ENCODE data around the gene NUDT4. TPM values are rescaled to one million over a fixed set of nuclear protein-coding genes. Genes with fewer than 3 reads are reported as not detected.
A peak's percentile ranks its signal among the peaks of the same experiment; 100 is the strongest.

Gene NUDT4
- total and polyA plus RNA-seq, 10 of the 15 experiments (the other 5 are each of a cell fraction or from before 2014, with no cell fraction given) = 26.6 to 91.6 (median 63.1) TPM

GRCh38 chr12:93356214-93356613 lies 21.5 kb upstream of the NUDT4 start (continued):
- TF ChIP-seq IRF5 (IDR thresholded peaks at IDR 0.05; ENCODE audit: borderline replicate concordance) = no peak

- 82% methylated on average over 2 of the region's 2 CpGs for WGBS (ENCODE audit: insufficient coverage, insufficient replicate concordance, low lambda C conversion rate, missing lambda C conversion rate)
- POLR2A ChIA-PET = interaction anchor here (0.7 to 1.6 kb wide), 4 partner anchors 12 to 40 kb away, joined by 3 read pairs; no protein-coding TSS in a partner anchor
- Histone ChIP-seq H3K4me3 (no peak overlapping the region), H3K79me2 (ENCODE audit: control insufficient read depth, insufficient read depth, low read length) (no peaks in the 10 kb centered on the region), H3K36me3 (ENCODE audit: control insufficient read depth in 2 of 2, insufficient read depth in 2 of 2, low read length in 1 of 2) (no peaks in the 10 kb centered on the region), H3K4me2 (ENCODE audit: control insufficient read depth, insufficient read depth) (peak overlapping the region; percentile 59), H2AFZ (ENCODE audit: control insufficient read depth, low read depth, low read length) (peak overlapping the region; percentile 37; the same call in 1 of the 2 replicates), H3K4me1 (ENCODE audit: control insufficient read depth, insufficient read depth, low read length) (peaks cover 12% of the 10 kb centered on the region), H3K27ac (ENCODE audit: control insufficient read depth, insufficient read depth) (peak overlapping the region; percentile 37), H4K20me1 (ENCODE audit: control insufficient read depth, insufficient read depth) (no peaks in the 10 kb centered on the region), H3K9me3 (replicated peaks; ENCODE audit: control insufficient read depth, insufficient read depth, low read length) (no peaks in the 10 kb centered on the region), H3K27me3 (replicated peaks in 1 of 2; ENCODE audit: control insufficient read depth in 2 of 2, insufficient read depth in 2 of 2, low read length in 1 of 2) (no peaks in the 10 kb centered on the region), H3K9ac (ENCODE audit: control insufficient read depth, insufficient read depth, low read length) (no peak overlapping the region)
- FAIRE-seq (peak; percentile 75), DNase-seq (ENCODE audit: low read depth, low spot score) (no peak), ATAC-seq (peak; percentile 97)
- RAD21 ChIA-PET (ENCODE audit: unreplicated experiment) = interaction anchor here (1.5 to 2.6 kb wide), 5 partner anchors 16 to 220 kb away, joined by 3 to 10 read pairs (median 6); no protein-coding TSS in a partner anchor
- BruUV-seq (replicated peaks) = no TSS peak
- TF ChIP-seq JUNB (IDR thresholded peaks at IDR 0.05) = peak; percentile 18; the same call in 1 of the 2 replicates
- TF ChIP-seq RB1 (IDR thresholded peaks at IDR 0.05; ENCODE audit: borderline replicate concordance) = no peak
- TF ChIP-seq MTA2 (IDR thresholded peaks at IDR 0.05; ENCODE audit: low read depth) = peak; percentile 48; the same call in 1 of the 2 replicates
- TF ChIP-seq RELB (IDR thresholded peaks at IDR 0.05; ENCODE audit: low read depth) = no peak
- TF ChIP-seq RELA (IDR thresholded peaks at IDR 0.05; ENCODE audit: borderline replicate concordance, partially characterized antibody) = no peak
- peak; percentile 98 for TF ChIP-seq NR2F1 (conservative IDR thresholded peaks at IDR 0.05)
- peak; percentile 35 for TF ChIP-seq SKIL (IDR thresholded peaks at IDR 0.05; ENCODE audit: low read depth, poor library complexity, severe bottlenecking)
- TF ChIP-seq DPF2 (IDR thresholded peaks at IDR 0.05) = 0 out of 2 replicates have a peak, but pooled peaks have one; percentile 31
- no peak for TF ChIP-seq FOXM1 (IDR thresholded peaks at IDR 0.05; ENCODE audit: low read depth, low read length)
- in situ Hi-C loops (cut with MboI) = no loop called here
- intact Hi-C loops (cut with micrococcal nuclease; ENCODE audit: unreplicated experiment) = no loop called here
- CTCF ChIA-PET = interaction anchor here (0.7 to 2.2 kb wide), 7 partner anchors 15 to 260 kb away, joined by 3 to 6 read pairs (median 4); no protein-coding TSS in a partner anchor
- SMC1A ChIA-PET (ENCODE audit: uncharacterized antibody, unreplicated experiment) = interaction anchor here (0.7 to 2.2 kb wide), 18 partner anchors 13 to 371 kb away, joined by 3 to 17 read pairs (median 3); no protein-coding TSS in a partner anchor
Observed at GRCh38 chr12:93358058-93358457, 19.7 kb upstream of the NUDT4 start.

All from GM12878 (cell line).